ENCODE results near the gene KLHL29.

KLHL29 gene

DNA sequence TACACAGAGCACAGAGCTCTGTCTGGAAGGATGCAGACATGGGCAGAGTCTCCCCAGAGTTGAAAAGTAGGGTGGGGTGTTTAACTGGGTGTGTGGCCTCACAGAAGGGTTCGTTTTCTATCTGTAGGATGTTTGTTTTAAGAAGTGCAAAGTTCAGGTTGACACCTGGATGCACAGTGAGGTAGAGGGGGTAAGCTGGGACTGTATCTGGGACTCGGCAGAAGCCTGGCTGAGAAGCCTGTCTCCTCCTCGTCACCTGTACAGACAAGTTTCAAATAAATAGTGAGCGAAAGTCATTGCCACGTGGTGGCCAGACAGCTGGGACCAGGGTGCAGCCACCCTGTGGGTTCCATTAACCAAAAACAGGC lies 145.9 kb downstream of the KLHL29 start:
- TF ChIP-seq, protein P1, sequence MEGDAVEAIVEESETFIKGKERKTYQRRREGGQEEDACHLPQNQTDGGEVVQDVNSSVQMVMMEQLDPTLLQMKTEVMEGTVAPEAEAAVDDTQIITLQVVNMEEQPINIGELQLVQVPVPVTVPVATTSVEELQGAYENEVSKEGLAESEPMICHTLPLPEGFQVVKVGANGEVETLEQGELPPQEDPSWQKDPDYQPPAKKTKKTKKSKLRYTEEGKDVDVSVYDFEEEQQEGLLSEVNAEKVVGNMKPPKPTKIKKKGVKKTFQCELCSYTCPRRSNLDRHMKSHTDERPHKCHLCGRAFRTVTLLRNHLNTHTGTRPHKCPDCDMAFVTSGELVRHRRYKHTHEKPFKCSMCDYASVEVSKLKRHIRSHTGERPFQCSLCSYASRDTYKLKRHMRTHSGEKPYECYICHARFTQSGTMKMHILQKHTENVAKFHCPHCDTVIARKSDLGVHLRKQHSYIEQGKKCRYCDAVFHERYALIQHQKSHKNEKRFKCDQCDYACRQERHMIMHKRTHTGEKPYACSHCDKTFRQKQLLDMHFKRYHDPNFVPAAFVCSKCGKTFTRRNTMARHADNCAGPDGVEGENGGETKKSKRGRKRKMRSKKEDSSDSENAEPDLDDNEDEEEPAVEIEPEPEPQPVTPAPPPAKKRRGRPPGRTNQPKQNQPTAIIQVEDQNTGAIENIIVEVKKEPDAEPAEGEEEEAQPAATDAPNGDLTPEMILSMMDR (IDR thresholded peaks at IDR 0.05; ENCODE audit: low read depth, low read length, poor library complexity, severe bottlenecking) = no peak
- TF ChIP-seq EZH2phosphoT487 (IDR thresholded peaks at IDR 0.05; ENCODE audit: borderline replicate concordance, low read length) = no peak
- no peak overlapping the region for H3K27ac ChIP-seq (ENCODE audit: low read depth, low read length)
- no peak overlapping the region for H3K4me2 ChIP-seq (ENCODE audit: low read length)
- H4K20me1 ChIP-seq (ENCODE audit: control insufficient read depth, insufficient read depth, low read depth, low read length) = no peaks in the 10 kb centered on the region
- H3K27me3 ChIP-seq (ENCODE audit: control insufficient read depth, low read length) = no peaks in the 10 kb centered on the region
- no peaks in the 10 kb centered on the region for H3K4me1 ChIP-seq (ENCODE audit: control insufficient read depth, low read length)
- no peaks in the 10 kb centered on the region for H3K9me2 ChIP-seq (replicated peaks; ENCODE audit: control insufficient read depth, low read length)
- H3K9me3 ChIP-seq (ENCODE audit: control insufficient read depth, insufficient read depth, low read length) = no peaks in the 10 kb centered on the region
- H3K4me3 ChIP-seq (ENCODE audit: low read length) = no peak overlapping the region
- H3K36me3 ChIP-seq (ENCODE audit: control insufficient read depth, low read length) = no peaks in the 10 kb centered on the region
- H3F3A ChIP-seq (ENCODE audit: control insufficient read depth, insufficient read depth) = no peaks in the 10 kb centered on the region
- H3K79me2 ChIP-seq (ENCODE audit: control insufficient read depth, low read length) = no peaks in the 10 kb centered on the region

- H3K4me3 ChIP-seq (ENCODE audit: low read length) = no peak overlapping the region
- H3F3A ChIP-seq (ENCODE audit: control insufficient read depth, insufficient read depth) = no peaks in the 10 kb centered on the region
- H4K20me1 ChIP-seq (ENCODE audit: control insufficient read depth, insufficient read depth, low read depth, low read length) = no peaks in the 10 kb centered on the region
- TF ChIP-seq, protein P1 (IDR thresholded peaks at IDR 0.05; ENCODE audit: low read depth, low read length, poor library complexity, severe bottlenecking) = no peak
- TF ChIP-seq EZH2phosphoT487 (IDR thresholded peaks at IDR 0.05; ENCODE audit: borderline replicate concordance, low read length) = no peak
- H3K4me2 ChIP-seq (ENCODE audit: low read length) = no peak overlapping the region
- H3K9me2 ChIP-seq (replicated peaks; ENCODE audit: control insufficient read depth, low read length) = no peaks in the 10 kb centered on the region
- no peaks in the 10 kb centered on the region for H3K79me2 ChIP-seq (ENCODE audit: control insufficient read depth, low read length)
- no peak overlapping the region for H3K27ac ChIP-seq (ENCODE audit: low read depth, low read length)
- no peaks in the 10 kb centered on the region for H3K9me3 ChIP-seq (ENCODE audit: control insufficient read depth, insufficient read depth, low read length)
- H3K4me1 ChIP-seq (ENCODE audit: control insufficient read depth, low read length) = no peaks in the 10 kb centered on the region
- no peaks in the 10 kb centered on the region for H3K27me3 ChIP-seq (ENCODE audit: control insufficient read depth, low read length)
- no peaks in the 10 kb centered on the region for H3K36me3 ChIP-seq (ENCODE audit: control insufficient read depth, low read length)
Measured at GRCh38 chr2:23531280-23531679, 146.3 kb downstream of the KLHL29 start.

GRCh38 chr2:23531881-23532280 lies 146.9 kb downstream of the KLHL29 start:
- Histone ChIP-seq H3K4me1 (ENCODE audit: control insufficient read depth, low read length) (no peaks in the 10 kb centered on the region), H3F3A (ENCODE audit: control insufficient read depth, insufficient read depth) (no peaks in the 10 kb centered on the region), H3K27me3 (ENCODE audit: control insufficient read depth, low read length) (no peaks in the 10 kb centered on the region), H3K36me3 (ENCODE audit: control insufficient read depth, low read length) (no peaks in the 10 kb centered on the region), H3K79me2 (ENCODE audit: control insufficient read depth, low read length) (no peaks in the 10 kb centered on the region), H3K4me2 (ENCODE audit: low read length) (no peak overlapping the region), H3K27ac (ENCODE audit: low read depth, low read length) (no peak overlapping the region), H3K9me2 (replicated peaks; ENCODE audit: control insufficient read depth, low read length) (no peaks in the 10 kb centered on the region), H3K4me3 (ENCODE audit: low read length) (no peak overlapping the region), H4K20me1 (ENCODE audit: control insufficient read depth, insufficient read depth, low read depth, low read length) (0 out of 2 replicates have a peak, but pooled peaks cover under 1% of the 10 kb centered on the region), H3K9me3 (ENCODE audit: control insufficient read depth, insufficient read depth, low read length) (no peaks in the 10 kb centered on the region)
- TF ChIP-seq, protein P1 (IDR thresholded peaks at IDR 0.05; ENCODE audit: low read depth, low read length, poor library complexity, severe bottlenecking) = no peak
- no peak for TF ChIP-seq EZH2phosphoT487 (IDR thresholded peaks at IDR 0.05; ENCODE audit: borderline replicate concordance, low read length)
